NCI-H187 treated with DMSO at 0.1 percent for 48 hours (cell line): Measurements from ENCODE around the gene ADRA2A.

Experiments used
- DNase-seq: peaks from one replicate; lab custom pipeline; 2025; lab: John Stamatoyannopoulos, UW

Gene ADRA2A

GRCh38 chr10:111076682-111077478 lies at the start of gene ADRA2A:
ADRA2A (plus strand) TSS chr10:111077029; CDS start chr10:111077997, 968 bp downstream.
- DNase-seq = peak; percentile 54

- DNase-seq = no peak
Observed at GRCh38 chr10:111030042-111030750, 46.6 kb upstream of the ADRA2A start.

- DNase-seq = no peak
Observed at GRCh38 chr10:111034598-111035310, 42.1 kb upstream of the ADRA2A start.

- no peak for DNase-seq
Observed at GRCh38 chr10:111035542-111035941, 41.3 kb upstream of the ADRA2A start.

- no peak for DNase-seq
Observed at GRCh38 chr10:111037858-111038257, 39.0 kb upstream of the ADRA2A start.

GRCh38 chr10:111039522-111039921 lies 37.3 kb upstream of the ADRA2A start:
- DNase-seq = no peak

GRCh38 chr10:111057006-111057405 lies 19.8 kb upstream of the ADRA2A start:
- DNase-seq = no peak

- DNase-seq = no peak
Observed at GRCh38 chr10:111063471-111063870, 13.4 kb upstream of the ADRA2A start.

- no peak for DNase-seq
Observed at GRCh38 chr10:111072232-111072631, 4.6 kb upstream of the ADRA2A start.

GRCh38 chr10:111075577-111076185 lies 1.1 kb upstream of the ADRA2A start:
- DNase-seq = no peak

- no peak for DNase-seq
Observed at GRCh38 chr10:111076191-111076681, 593 bp upstream of the ADRA2A start.

- no peak for DNase-seq
Observed at GRCh38 chr10:111077479-111077784, 603 bp downstream of the ADRA2A start.

GRCh38 chr10:111077785-111078504 lies 1.1 kb downstream of the ADRA2A start:
- no peak for DNase-seq

GRCh38 chr10:111078505-111079185 lies 1.8 kb downstream of the ADRA2A start:
- no peak for DNase-seq

GRCh38 chr10:111079241-111079760 lies 2.5 kb downstream of the ADRA2A start:
- DNase-seq = no peak

- no peak for DNase-seq
Observed at GRCh38 chr10:111079781-111080180, 3.0 kb downstream of the ADRA2A start.

- DNase-seq = no peak
Observed at GRCh38 chr10:111080224-111080623, 3.4 kb downstream of the ADRA2A start.

- no peak for DNase-seq
Observed at GRCh38 chr10:111081595-111081994, 4.8 kb downstream of the ADRA2A start.

- DNase-seq = no peak
Observed at GRCh38 chr10:111082102-111082975, 5.5 kb downstream of the ADRA2A start.
